Kidney (tissue), 14 donors: ENCODE results near the gene WNT3A. TPM values are rescaled to one million over a fixed set of nuclear protein-coding genes. Genes with fewer than 3 reads are reported as not detected.
A peak's percentile ranks its signal among the peaks of the same experiment; 100 is the strongest.

Source experiments
- DNase-seq, 5 donors: peaks; one replicate each; pipeline ENCODE4 v3.0.0-alpha.2; 2013 to 2020
- FAIRE-seq: peaks from 2 replicates; lab custom pipeline; 2012; peaks lifted over from hg19 to GRCh38; lab: Jason Lieb, UNC
- H3K27ac ChIP-seq, 2 donors: one replicate each; pipeline ENCODE4 v1.7.0; 2013; ENCODE audit warnings: low read depth in 2 of 2, low read length in 2 of 2, inconsistent platforms in 1 of 2
- H3K27me3 ChIP-seq: one replicate; pipeline ENCODE4 v1.7.1; 2013; ENCODE audit warnings: low read length, inconsistent platforms; ENCODE audit not compliant: control insufficient read depth, insufficient read depth
- H3K36me3 ChIP-seq, 3 donors: one replicate each; pipeline versions ENCODE4 v1.7.0 to v1.7.1; 2013; ENCODE audit warnings: low read length in 3 of 3, control low read depth in 1 of 3, inconsistent platforms in 1 of 3; ENCODE audit not compliant: insufficient read depth in 3 of 3, control insufficient read depth in 2 of 3
- H3K4me1 ChIP-seq, 3 donors: one replicate each; pipeline versions ENCODE4 v1.7.0 to v1.7.1; 2013; ENCODE audit warnings: low read length in 3 of 3, inconsistent platforms in 1 of 3, low read depth in 1 of 3; ENCODE audit not compliant: control insufficient read depth in 2 of 3, insufficient read depth in 2 of 3
- H3K4me3 ChIP-seq, 3 donors: one replicate each; pipeline versions ENCODE4 v1.7.0 to v1.8.1; 2013; ENCODE audit warnings: low read length in 3 of 3, control low read depth in 1 of 3, inconsistent platforms in 1 of 3
- H3K9ac ChIP-seq, 3 donors: one replicate each; pipeline versions ENCODE4 v1.7.0 to v1.7.1; 2013; ENCODE audit warnings: low read length in 3 of 3, control low read depth in 1 of 3, inconsistent platforms in 1 of 3
- H3K9me3 ChIP-seq, 3 donors: one replicate each; pipeline versions ENCODE4 v1.7.0 to v1.7.1; 2013; ENCODE audit warnings: low read length in 3 of 3, control low read depth in 1 of 3, inconsistent platforms in 1 of 3; ENCODE audit not compliant: control insufficient read depth in 2 of 3, insufficient read depth in 1 of 3
- intact Hi-C: fragments of 100-400 bp; cut with DNase I; formaldehyde crosslinking; loops from one replicate; pipeline ENCODE4 v1.11.1; 2022
- polyA plus RNA-seq: library from polyadenylated mRNA; stranded (reverse); fragments of 350-450 nt; fragmentation: Illumina TruSeq; extraction: RNeasy Lipid Tissue Mini Kit (QIAGEN cat#74804); gene quantifications from one replicate; pipeline ENCODE4 v1.2.3, GENCODE V29; 2014; ENCODE audit warnings: low read depth, low replicate concordance; ENCODE audit not compliant: insufficient read depth
- total RNA-seq: library from RNA; stranded (reverse); fragmentation: NEBNext Ultra II Directional; extraction: Animal tissue kit (Norgen Biotek cat#: 25700); gene quantifications from one replicate; pipeline ENCODE4 v1.2.1, GENCODE V29; 2021
- TF ChIP-seq, protein P1 (sequence below): IDR thresholded peaks from 3 replicates; pipeline ENCODE4 v1.5.1; 2012; ENCODE audit warnings: mild to moderate bottlenecking, moderate library complexity, borderline replicate concordance; ENCODE audit not compliant: insufficient read depth; ENCODE audit errors: extremely low read depth
- donor health status: control.
- donor health status: control.
- donor health status: control.
- donor health status: control.
- donor health status: control.
- donor health status: DM: yes; HTN: yes; CAD: no.
- donor health status: Normal renal cell carcinoma (clear cell type).

The WNT3A gene
- total and polyA plus RNA-seq, 2 donors from 2014 or later = not detected

GRCh38 chr1:228004331-228004855, 2.4 kb upstream of the WNT3A start:
- H3K27me3 ChIP-seq = peaks cover 27% of the 10 kb centered on the region

DNA sequence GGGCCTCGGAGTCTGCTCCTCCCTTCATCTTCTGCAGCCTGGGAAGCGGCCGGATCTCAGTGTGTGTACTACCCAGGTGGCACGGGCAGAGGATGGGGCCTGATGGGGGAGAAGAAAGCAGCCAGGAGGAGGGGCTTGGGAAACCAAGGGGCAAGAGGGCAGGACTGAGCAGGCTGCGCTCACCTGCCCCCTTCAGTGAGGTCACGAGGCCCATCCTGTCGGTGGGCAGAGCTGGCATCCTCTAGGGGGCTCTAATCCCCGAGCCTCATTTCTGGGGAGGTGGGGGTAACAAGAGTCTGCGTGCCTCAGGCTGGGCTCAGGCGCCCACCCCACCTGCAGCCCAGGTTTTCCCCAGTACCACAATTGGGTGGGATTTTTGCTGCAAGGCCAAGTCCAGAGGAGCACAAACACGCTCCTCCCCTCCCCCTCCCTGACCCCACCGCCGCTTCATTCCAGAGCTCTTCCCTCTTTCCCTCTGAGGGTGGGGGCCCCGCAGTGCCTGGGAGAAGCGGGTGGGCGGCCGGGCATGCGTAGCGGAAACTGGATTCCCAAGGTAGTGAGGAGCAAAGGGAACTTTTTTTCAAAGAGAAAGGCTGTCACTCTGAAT, 1.8 kb upstream of the WNT3A start:
- Histone ChIP-seq H3K4me3 (no peak overlapping the region), H3K27ac (no peak overlapping the region), H3K27me3 (peaks cover 27% of the 10 kb centered on the region), H3K4me1 (no peaks in the 10 kb centered on the region), H3K9me3 (no peaks in the 10 kb centered on the region), H3K9ac (no peak overlapping the region), H3K36me3 (no peaks in the 10 kb centered on the region)
- FAIRE-seq (no peak), DNase-seq (peak in 2 of 5 donors; percentile 12 to 37)
- intact Hi-C loops = no loop called here
- TF ChIP-seq, protein P1, sequence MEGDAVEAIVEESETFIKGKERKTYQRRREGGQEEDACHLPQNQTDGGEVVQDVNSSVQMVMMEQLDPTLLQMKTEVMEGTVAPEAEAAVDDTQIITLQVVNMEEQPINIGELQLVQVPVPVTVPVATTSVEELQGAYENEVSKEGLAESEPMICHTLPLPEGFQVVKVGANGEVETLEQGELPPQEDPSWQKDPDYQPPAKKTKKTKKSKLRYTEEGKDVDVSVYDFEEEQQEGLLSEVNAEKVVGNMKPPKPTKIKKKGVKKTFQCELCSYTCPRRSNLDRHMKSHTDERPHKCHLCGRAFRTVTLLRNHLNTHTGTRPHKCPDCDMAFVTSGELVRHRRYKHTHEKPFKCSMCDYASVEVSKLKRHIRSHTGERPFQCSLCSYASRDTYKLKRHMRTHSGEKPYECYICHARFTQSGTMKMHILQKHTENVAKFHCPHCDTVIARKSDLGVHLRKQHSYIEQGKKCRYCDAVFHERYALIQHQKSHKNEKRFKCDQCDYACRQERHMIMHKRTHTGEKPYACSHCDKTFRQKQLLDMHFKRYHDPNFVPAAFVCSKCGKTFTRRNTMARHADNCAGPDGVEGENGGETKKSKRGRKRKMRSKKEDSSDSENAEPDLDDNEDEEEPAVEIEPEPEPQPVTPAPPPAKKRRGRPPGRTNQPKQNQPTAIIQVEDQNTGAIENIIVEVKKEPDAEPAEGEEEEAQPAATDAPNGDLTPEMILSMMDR = no peak

More at GRCh38 chr1:228004331-228004855, 2.4 kb upstream of the WNT3A start:
- H3K9ac ChIP-seq = no peak overlapping the region
- H3K9me3 ChIP-seq = no peaks in the 10 kb centered on the region
- TF ChIP-seq, protein P1 = peak; percentile 19
- peak in 3 of 5 donors; percentile 18 to 47 (median 35) for DNase-seq
- H3K27ac ChIP-seq = no peak overlapping the region
- no peak for FAIRE-seq
- no peaks in the 10 kb centered on the region for H3K4me1 ChIP-seq
- no peaks in the 10 kb centered on the region for H3K36me3 ChIP-seq
- intact Hi-C loops = no loop called here
- no peak overlapping the region for H3K4me3 ChIP-seq

GRCh38 chr1:228005511-228006033, 1.2 kb upstream of the WNT3A start:
- intact Hi-C loops = no loop called here
- peaks cover 27% of the 10 kb centered on the region for H3K27me3 ChIP-seq
- no peaks in the 10 kb centered on the region for H3K9me3 ChIP-seq
- no peaks in the 10 kb centered on the region for H3K4me1 ChIP-seq
- no peak overlapping the region for H3K4me3 ChIP-seq
- no peak overlapping the region for H3K27ac ChIP-seq
- H3K9ac ChIP-seq = no peak overlapping the region
- no peak for FAIRE-seq
- H3K36me3 ChIP-seq = no peaks in the 10 kb centered on the region
- TF ChIP-seq, protein P1 = no peak
- no peak for DNase-seq
